GM21576 (cell line): ENCODE data around the gene MTR.
A peak's percentile ranks its signal among the peaks of the same experiment; 100 is the strongest.

Source experiments
- ATAC-seq: cut with Tn5 transposase; IDR thresholded peaks from one replicate; pipeline ENCODE4 v1.9.1; 2021; ENCODE audit warnings: mild to moderate bottlenecking, moderate library complexity; ENCODE audit not compliant: unreplicated experiment

The MTR gene

GRCh38 chr1:236861560-236862218, 66.6 kb downstream of the MTR start:
- no peak for ATAC-seq

- ATAC-seq: no peak
Observed at GRCh38 chr1:236862219-236862591, 67.1 kb downstream of the MTR start.

- ATAC-seq: no peak
Observed at GRCh38 chr1:236862615-236863211, 67.6 kb downstream of the MTR start.

DNA sequence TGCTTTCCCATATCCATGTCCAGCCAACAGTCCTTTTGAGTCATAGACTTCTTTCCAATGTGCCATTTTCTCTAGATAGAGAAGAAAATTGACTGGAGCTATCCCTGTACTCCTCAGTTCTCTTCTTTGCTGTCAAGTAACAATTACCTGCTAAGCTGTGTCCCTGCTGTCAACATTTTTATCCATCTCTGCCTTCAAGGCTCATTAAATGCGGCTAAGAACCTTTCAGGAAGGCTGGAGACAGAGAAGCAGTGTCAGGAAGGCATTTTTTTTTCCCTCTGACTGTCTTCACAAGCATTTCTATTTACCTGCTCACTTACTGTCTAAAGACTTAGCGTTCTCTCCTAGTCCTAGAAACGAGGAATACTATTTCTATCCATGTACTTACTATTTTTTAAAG, 69.1 kb downstream of the MTR start:
- no peak for ATAC-seq

GRCh38 chr1:236864996-236865817, 70.1 kb downstream of the MTR start:
- ATAC-seq: no peak

- no peak for ATAC-seq
Observed at GRCh38 chr1:236865818-236866155, 70.7 kb downstream of the MTR start.

GRCh38 chr1:236868625-236869467, 73.8 kb downstream of the MTR start:
- peak; percentile 73 for ATAC-seq

DNA sequence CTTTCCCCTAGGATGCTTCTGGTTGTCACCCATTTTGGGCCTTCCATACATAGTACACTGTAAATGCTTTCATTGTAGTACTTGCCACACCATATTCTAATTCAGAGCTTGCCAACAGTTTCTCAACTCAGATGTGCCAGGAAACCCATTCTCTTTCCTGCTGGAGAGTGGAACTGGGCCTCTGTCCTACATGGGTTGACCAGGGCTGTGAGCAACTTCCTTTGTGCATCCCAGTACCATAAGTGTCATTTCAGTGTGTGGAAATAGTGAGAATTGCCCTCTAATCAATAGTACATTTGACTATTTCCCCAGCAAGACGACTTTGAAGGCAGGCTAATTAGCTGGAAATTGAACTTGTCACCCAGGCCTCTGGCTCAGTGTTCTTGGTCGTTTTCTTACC, 74.8 kb downstream of the MTR start:
- no peak for ATAC-seq

GRCh38 chr1:236870721-236871120, 75.6 kb downstream of the MTR start:
- no peak for ATAC-seq

GRCh38 chr1:236872075-236872666, 77.1 kb downstream of the MTR start:
- ATAC-seq: no peak

- no peak for ATAC-seq
Observed at GRCh38 chr1:236875975-236876374, 80.9 kb downstream of the MTR start.

- no peak for ATAC-seq
Observed at GRCh38 chr1:236877661-236878060, 82.6 kb downstream of the MTR start.

- no peak for ATAC-seq
Observed at GRCh38 chr1:236880209-236880608, 85.1 kb downstream of the MTR start.

- ATAC-seq: no peak
Observed at GRCh38 chr1:236882678-236883077, 87.6 kb downstream of the MTR start.

DNA sequence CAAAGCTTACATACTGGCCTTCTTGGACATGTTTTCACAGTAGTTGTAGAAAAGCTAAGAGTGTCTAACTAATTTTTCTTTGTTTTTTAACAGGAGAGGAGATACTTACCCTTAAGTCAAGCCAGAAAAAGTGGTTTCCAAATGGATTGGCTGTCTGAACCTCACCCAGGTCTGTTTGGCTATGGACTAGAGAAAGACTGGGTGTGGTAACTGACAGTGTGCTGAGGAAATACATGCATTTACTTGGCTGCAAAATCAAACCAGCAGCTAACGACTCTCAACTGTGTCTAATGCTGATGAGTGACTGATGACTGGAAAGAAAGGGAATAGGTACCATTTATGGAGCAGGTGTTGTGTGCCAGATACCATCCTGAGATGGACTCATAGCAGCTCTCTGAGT, 91.1 kb downstream of the MTR start:
- no peak for ATAC-seq

- no peak for ATAC-seq
Observed at GRCh38 chr1:236887081-236887480, 92.0 kb downstream of the MTR start.

- ATAC-seq: no peak
Observed at GRCh38 chr1:236888126-236888525, 93.0 kb downstream of the MTR start.

GRCh38 chr1:236888903-236889302, 93.8 kb downstream of the MTR start:
- no peak for ATAC-seq

DNA sequence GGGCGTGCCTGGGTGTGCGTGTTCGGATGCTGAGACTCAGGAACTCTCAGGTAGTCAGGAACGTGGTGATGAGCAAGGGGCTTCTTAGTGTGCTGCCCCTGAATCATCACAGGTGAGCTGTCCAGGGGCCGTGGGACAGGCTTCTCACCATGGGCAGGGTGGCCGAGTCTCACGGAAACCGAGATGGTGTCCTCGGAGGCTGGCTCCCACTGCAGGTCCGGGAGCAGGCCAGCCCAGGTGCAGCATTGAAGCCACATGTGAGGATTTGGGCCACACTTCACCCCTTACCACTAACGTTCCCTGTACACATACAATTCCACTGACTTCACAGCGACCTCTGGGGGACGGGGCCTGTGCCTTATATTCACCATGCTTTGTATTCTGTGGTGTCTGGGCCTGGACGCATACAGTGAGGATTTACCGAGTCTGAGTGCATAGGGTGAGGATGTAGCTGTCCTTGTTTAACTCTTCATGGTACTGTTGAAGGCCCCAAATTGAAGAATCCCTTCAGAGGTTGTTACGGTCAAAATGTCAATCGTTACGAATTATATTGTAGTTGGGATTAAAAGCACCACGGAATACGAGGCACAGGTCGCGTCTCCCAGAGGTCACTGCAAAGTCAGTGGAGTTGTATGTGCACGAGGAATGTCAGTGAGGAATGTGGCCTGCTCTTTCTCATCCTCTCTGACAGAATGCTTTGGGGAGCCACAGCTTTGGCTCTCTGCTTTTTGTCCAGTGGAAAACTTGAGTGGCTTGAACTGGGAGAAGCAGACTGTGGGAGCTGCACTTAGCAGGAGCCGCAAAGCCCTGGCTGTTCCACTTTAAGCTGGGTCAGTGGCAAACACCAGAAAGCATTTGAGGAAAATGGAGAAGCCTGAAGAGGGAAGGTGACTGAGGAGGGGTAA, 95.3 kb downstream of the MTR start:
- no peak for ATAC-seq
